HepG2 (cell line): Measurements from ENCODE around the gene ATN1.

Experiments used
- EZH2 ChIP-seq: conservative IDR thresholded peaks from 2 replicates; pipeline ENCODE4 v1.6.1; 2012; ENCODE audit warnings: mild to moderate bottlenecking, low read depth, low read length, moderate library complexity
- FOXC1 ChIP-seq: sonication (generic); formaldehyde crosslinking; IDR thresholded peaks from 2 replicates; pipeline ENCODE4 v1.8.0; 2022; ENCODE audit warnings: mild to moderate bottlenecking, missing genetic modification reagents, borderline replicate concordance
- YEATS4 ChIP-seq: sonication (generic); formaldehyde crosslinking; IDR thresholded peaks from 2 replicates; pipeline ENCODE4 v1.4.0; 2020; ENCODE audit warnings: missing genetic modification reagents, borderline replicate concordance
- ZMYM2 ChIP-seq: sonication (generic); formaldehyde crosslinking; IDR thresholded peaks from 2 replicates; pipeline ENCODE4 v1.8.0; 2022; ENCODE audit warnings: mild to moderate bottlenecking, missing genetic modification reagents
- ZNF451 ChIP-seq: sonication (generic); formaldehyde crosslinking; IDR thresholded peaks from 2 replicates; pipeline ENCODE4 v1.5.0; 2020; ENCODE audit warnings: mild to moderate bottlenecking, missing genetic modification reagents
- TF ChIP-seq, protein P1 (sequence below): sonication (generic); formaldehyde crosslinking; conservative IDR thresholded peaks from 2 replicates; pipeline ENCODE4 v1.5.0; 2020; ENCODE audit warnings: missing genetic modification reagents
- TF ChIP-seq, protein P2 (sequence below): IDR thresholded peaks from 2 replicates; pipeline ENCODE4 v1.6.1; 2012; ENCODE audit warnings: inconsistent platforms

GRCh38 chr12:6957151-6957701 is 29.5 kb downstream of the ATN1 start:
- TF ChIP-seq FOXC1 (CRISPR knock-in tag) = no peak
- no peak for TF ChIP-seq EZH2
- no peak for TF ChIP-seq ZMYM2 (CRISPR knock-in tag)
- TF ChIP-seq, protein P1, sequence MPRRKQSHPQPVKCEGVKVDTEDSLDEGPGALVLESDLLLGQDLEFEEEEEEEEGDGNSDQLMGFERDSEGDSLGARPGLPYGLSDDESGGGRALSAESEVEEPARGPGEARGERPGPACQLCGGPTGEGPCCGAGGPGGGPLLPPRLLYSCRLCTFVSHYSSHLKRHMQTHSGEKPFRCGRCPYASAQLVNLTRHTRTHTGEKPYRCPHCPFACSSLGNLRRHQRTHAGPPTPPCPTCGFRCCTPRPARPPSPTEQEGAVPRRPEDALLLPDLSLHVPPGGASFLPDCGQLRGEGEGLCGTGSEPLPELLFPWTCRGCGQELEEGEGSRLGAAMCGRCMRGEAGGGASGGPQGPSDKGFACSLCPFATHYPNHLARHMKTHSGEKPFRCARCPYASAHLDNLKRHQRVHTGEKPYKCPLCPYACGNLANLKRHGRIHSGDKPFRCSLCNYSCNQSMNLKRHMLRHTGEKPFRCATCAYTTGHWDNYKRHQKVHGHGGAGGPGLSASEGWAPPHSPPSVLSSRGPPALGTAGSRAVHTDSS (CRISPR knock-in tag) = no peak
- TF ChIP-seq ZNF451 (CRISPR knock-in tag) = no peak
- no peak for TF ChIP-seq YEATS4
- TF ChIP-seq, protein P2, sequence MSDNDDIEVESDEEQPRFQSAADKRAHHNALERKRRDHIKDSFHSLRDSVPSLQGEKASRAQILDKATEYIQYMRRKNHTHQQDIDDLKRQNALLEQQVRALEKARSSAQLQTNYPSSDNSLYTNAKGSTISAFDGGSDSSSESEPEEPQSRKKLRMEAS = no peak
